NCI-H2081 treated with DMSO at 0.1 percent for 48 hours (cell line): ENCODE measurements around the gene TTYH1.
"Not testable (repeated sequence)": the region's sequence is repeated elsewhere in the genome, so short reads cannot be mapped to it uniquely, and the experiment has no call there.

Experiments used
- DNase-seq: peaks from one replicate; lab custom pipeline; 2025; lab: John Stamatoyannopoulos, UW

Gene TTYH1

GRCh38 chr19:54444737-54445136 is 29.5 kb downstream of the TTYH1 start:
- no peak for DNase-seq

GRCh38 chr19:54446349-54446748 is 31.1 kb downstream of the TTYH1 start:
- not testable (repeated sequence) for DNase-seq

- no peak for DNase-seq
Observed at GRCh38 chr19:54448040-54448773, 32.9 kb downstream of the TTYH1 start.

- DNase-seq, result peak; percentile 85
Observed at GRCh38 chr19:54448774-54449700, 33.8 kb downstream of the TTYH1 start, which contains the start of gene LENG8. TSS of gene LENG8 (plus strand) at chr19:54449199. CDS start at chr19:54451345, 2,146 bp downstream.

- DNase-seq, result no peak
Observed at GRCh38 chr19:54449701-54450069, 34.4 kb downstream of the TTYH1 start.

- DNase-seq, result no peak
Observed at GRCh38 chr19:54451331-54451871, 36.1 kb downstream of the TTYH1 start.

- DNase-seq, result no peak
Observed at GRCh38 chr19:54451997-54452396, 36.7 kb downstream of the TTYH1 start.

- no peak for DNase-seq
Observed at GRCh38 chr19:54452626-54453025, 37.4 kb downstream of the TTYH1 start.

- no peak for DNase-seq
Observed at GRCh38 chr19:54453921-54454780, 38.9 kb downstream of the TTYH1 start.

GRCh38 chr19:54454781-54455675 is 39.8 kb downstream of the TTYH1 start:
- DNase-seq, result no peak

GRCh38 chr19:54455786-54456422 is 40.6 kb downstream of the TTYH1 start:
- DNase-seq, result no peak

- DNase-seq, result no peak
Observed at GRCh38 chr19:54456423-54457373, 41.4 kb downstream of the TTYH1 start.

GRCh38 chr19:54457773-54458647 is 42.7 kb downstream of the TTYH1 start:
- no peak for DNase-seq

- no peak for DNase-seq
Observed at GRCh38 chr19:54458648-54459281, 43.5 kb downstream of the TTYH1 start.

- no peak for DNase-seq
Observed at GRCh38 chr19:54459282-54460229, 44.3 kb downstream of the TTYH1 start.

- DNase-seq, result no peak
Observed at GRCh38 chr19:54460230-54461005, 45.2 kb downstream of the TTYH1 start.
